ENCODE measurements around the gene RASA4B. TPM values are rescaled to one million over a fixed set of nuclear protein-coding genes. Genes with fewer than 3 reads are reported as not detected.

The RASA4B gene
- total and polyA plus RNA-seq, 8 donors, result 7.8 to 93.4 (median 9.3) TPM

- intact Hi-C loops (cut with DNase I), result no loop called here
- H3K36me3 ChIP-seq, result peaks cover 0 to 5% (median 0%) of the 10 kb centered on the region in 3 donors
- DNase-seq, result no peak
- no peak for ATAC-seq
- no peak overlapping the region for H3K27ac ChIP-seq
- no peak for FAIRE-seq
- H3K9me3 ChIP-seq, result no peaks in the 10 kb centered on the region
- WGBS, 2 donors, result 81 to 86% methylated on average over 14 of the region's 14 CpGs
- H3K27me3 ChIP-seq, result no peaks in the 10 kb centered on the region
- H3K4me1 ChIP-seq, result no peaks in the 10 kb centered on the region
- H3K4me3 ChIP-seq, result no peak overlapping the region
- no peak for TF ChIP-seq CTCF (IDR thresholded peaks at IDR 0.05)
Measured at GRCh38 chr7:102447311-102447710, 70.3 kb downstream of the RASA4B start.

- no peak overlapping the region for H3K4me3 ChIP-seq
- WGBS, 2 donors, result 92 to 95% methylated on average over 41 of the region's 41 CpGs
- H3K27ac ChIP-seq, result no peak overlapping the region
- FAIRE-seq, result no peak
- DNase-seq, result no peak
- ATAC-seq, result no peak
- TF ChIP-seq CTCF (IDR thresholded peaks at IDR 0.05), result no peak
- H3K27me3 ChIP-seq, result no peaks in the 10 kb centered on the region
- H3K9me3 ChIP-seq, result no peaks in the 10 kb centered on the region
- no peaks in the 10 kb centered on the region for H3K4me1 ChIP-seq
- intact Hi-C loops (cut with DNase I), result no loop called here
- H3K36me3 ChIP-seq, result peaks cover 0 to 5% (median 0%) of the 10 kb centered on the region in 3 donors
Measured at GRCh38 chr7:102446387-102447156, 71.0 kb downstream of the RASA4B start.

GRCh38 chr7:102445674-102446071 is 71.9 kb downstream of the RASA4B start:
- FAIRE-seq (no peak), ATAC-seq (no peak), DNase-seq (no peak)
- TF ChIP-seq CTCF (IDR thresholded peaks at IDR 0.05), result no peak
- Histone ChIP-seq H3K27me3 (no peaks in the 10 kb centered on the region), H3K4me3 (no peak overlapping the region), H3K4me1 (no peaks in the 10 kb centered on the region), H3K27ac (no peak overlapping the region), H3K36me3 (peaks cover 0 to 5% (median 0%) of the 10 kb centered on the region in 3 donors), H3K9me3 (no peaks in the 10 kb centered on the region)
- 71 to 74% methylated on average over 2 of the region's 2 CpGs for WGBS, 2 donors
- intact Hi-C loops (cut with DNase I), result no loop called here

GRCh38 chr7:102444961-102445673 is 72.5 kb downstream of the RASA4B start:
- ATAC-seq (no peak), FAIRE-seq (no peak), DNase-seq (no peak)
- WGBS, 2 donors, result 89% methylated on average over 17 of the region's 17 CpGs
- Histone ChIP-seq H3K4me1 (no peaks in the 10 kb centered on the region), H3K27ac (no peak overlapping the region), H3K9me3 (no peaks in the 10 kb centered on the region), H3K27me3 (no peaks in the 10 kb centered on the region), H3K4me3 (no peak overlapping the region), H3K36me3 (peaks cover 0 to 5% (median 0%) of the 10 kb centered on the region in 3 donors)
- intact Hi-C loops (cut with DNase I), result no loop called here
- no peak for TF ChIP-seq CTCF (IDR thresholded peaks at IDR 0.05)
